ENCODE measurements around the gene DNMT3B.
"Not testable (repeated sequence)": the region's sequence is repeated elsewhere in the genome, so short reads cannot be mapped to it uniquely, and the experiment has no call there.

DNMT3B gene
- total RNA-seq = 0.50 to 6.9 (median 1.9) reads per million in 17 experiments

- DNase-seq = peak; percentile 74 to 90 (median 82)
Measured at GRCh38 chr20:32761831-32762753, at the start of gene DNMT3B. Gene DNMT3B, plus strand, starts transcription at chr20:32762385. Its CDS starts 17,939 bp downstream, at chr20:32780324.

GRCh38 chr20:32718749-32719348 is 43.3 kb upstream of the DNMT3B start:
- DNase-seq = peak in 1 of 4 experiments; percentile 23

- DNase-seq = no peak
Measured at GRCh38 chr20:32727683-32728082, 34.5 kb upstream of the DNMT3B start.

- not testable (repeated sequence) for DNase-seq
Measured at GRCh38 chr20:32728435-32728834, 33.8 kb upstream of the DNMT3B start.

- DNase-seq = not testable (repeated sequence)
Measured at GRCh38 chr20:32729334-32729733, 32.9 kb upstream of the DNMT3B start.

- peak; percentile 66 to 87 (median 87) for DNase-seq
Measured at GRCh38 chr20:32731882-32732266, 30.3 kb upstream of the DNMT3B start.

- DNase-seq = peak in 2 of 4 experiments; percentile 10 to 12
Measured at GRCh38 chr20:32737371-32738223, 24.6 kb upstream of the DNMT3B start.

GRCh38 chr20:32741151-32741550 is 21.0 kb upstream of the DNMT3B start:
- no peak for DNase-seq

- DNase-seq = peak; percentile 11 to 31 (median 24)
Measured at GRCh38 chr20:32742322-32743236, 19.6 kb upstream of the DNMT3B start.

- DNase-seq = peak; percentile 80 to 93 (median 85)
Measured at GRCh38 chr20:32743237-32744112, 18.7 kb upstream of the DNMT3B start, which contains the start of gene COMMD7. Gene COMMD7, minus strand, starts transcription at chr20:32743467. Its CDS starts 76 bp downstream, at chr20:32743391.

- DNase-seq = no peak
Measured at GRCh38 chr20:32749914-32750637, 12.1 kb upstream of the DNMT3B start.

- DNase-seq = no peak
Measured at GRCh38 chr20:32751293-32751692, 10.9 kb upstream of the DNMT3B start.

- DNase-seq = no peak
Measured at GRCh38 chr20:32751702-32752457, 10.3 kb upstream of the DNMT3B start.

- peak in 3 of 4 experiments; percentile 25 to 37 (median 36) for DNase-seq
Measured at GRCh38 chr20:32752458-32753250, 9.5 kb upstream of the DNMT3B start.

GRCh38 chr20:32753731-32754130 is 8.5 kb upstream of the DNMT3B start:
- DNase-seq = no peak

GRCh38 chr20:32756156-32756555 is 6.0 kb upstream of the DNMT3B start:
- DNase-seq = no peak

- no peak for DNase-seq
Measured at GRCh38 chr20:32761417-32761830, 761 bp upstream of the DNMT3B start.

GRCh38 chr20:32762754-32763201 is 593 bp downstream of the DNMT3B start:
- DNase-seq = peak in 3 of 4 experiments; percentile 34 to 47 (median 41)
